Karpas-422 (cell line): ENCODE measurements around the gene CBARP. TPM values are rescaled to one million over a fixed set of nuclear protein-coding genes. Genes with fewer than 3 reads are reported as not detected.

ENCODE experiments used
- DNase-seq: peaks from one replicate; pipeline ENCODE4 v3.0.0-alpha.2; 2015
- H2AFZ ChIP-seq: fragments of 200-600 bp; sonication (generic); 2 replicates; pipeline ENCODE4 v1.6.1; 2014; ENCODE audit warnings: antibody characterized with exemption, low read length, mixed read lengths
- H3K27ac ChIP-seq: fragments of 200-600 bp; sonication (generic); 2 replicates; pipeline ENCODE4 v1.5.1; 2014; ENCODE audit warnings: mild to moderate bottlenecking, low read length, moderate library complexity
- H3K27me3 ChIP-seq: fragments of 200-600 bp; sonication (generic); 2 replicates; pipeline ENCODE4 v1.6.1; 2014; ENCODE audit warnings: low read length, mixed read lengths
- H3K36me3 ChIP-seq: fragments of 200-600 bp; sonication (generic); 2 replicates; pipeline ENCODE4 v1.6.1; 2014; ENCODE audit warnings: low read length, mixed read lengths; ENCODE audit not compliant: insufficient read depth
- H3K4me1 ChIP-seq: fragments of 200-600 bp; sonication (generic); 2 replicates; pipeline ENCODE4 v1.6.1; 2014; ENCODE audit warnings: mild to moderate bottlenecking, low read length, mixed read lengths
- H3K4me2 ChIP-seq: fragments of 200-600 bp; sonication (generic); 2 replicates; pipeline ENCODE4 v1.6.1; 2014; ENCODE audit warnings: low read length, low read depth, mild to moderate bottlenecking; ENCODE audit not compliant: poor library complexity, severe bottlenecking
- H3K4me3 ChIP-seq: fragments of 200-600 bp; sonication (generic); 2 replicates; pipeline ENCODE4 v1.5.1; 2014; ENCODE audit warnings: mild to moderate bottlenecking, antibody characterized with exemption, low read length, mixed read lengths
- H3K79me2 ChIP-seq: fragments of 200-600 bp; sonication (generic); 2 replicates; pipeline ENCODE4 v1.6.1; 2014; ENCODE audit warnings: mild to moderate bottlenecking, low read length, mixed read lengths
- H3K9ac ChIP-seq: fragments of 200-600 bp; sonication (generic); 2 replicates; pipeline ENCODE4 v1.6.0; 2014; ENCODE audit warnings: low read length
- H3K9me2 ChIP-seq: fragments of 200-600 bp; sonication (generic), shearing (Covaris generic); replicated peaks from 2 replicates; pipeline ENCODE4 v1.6.0; 2014; ENCODE audit warnings: mild to moderate bottlenecking, low read length, moderate library complexity; ENCODE audit not compliant: insufficient read depth
- H3K9me3 ChIP-seq: fragments of 300-700, 200-600 bp; sonication (generic); 2 replicates; pipeline ENCODE4 v1.6.1; 2014; ENCODE audit warnings: low read length, mixed read lengths
- H4K20me1 ChIP-seq: fragments of 200-600 bp; sonication (generic); 2 replicates; pipeline ENCODE4 v1.6.1; 2014; ENCODE audit warnings: mild to moderate bottlenecking, antibody characterized with exemption, low read length, low read depth; ENCODE audit not compliant: insufficient read depth
- total RNA-seq: library from RNA; depleted of rRNA; stranded (reverse); fragments of >200 nt; shearing (Covaris generic); gene quantifications from 2 replicates; pipeline ENCODE4 v1.2.3, GENCODE V29; 2014; ENCODE audit warnings: low replicate concordance

Gene CBARP
- total RNA-seq, 1 experiment from 2014 or later, result 1.6 TPM

GRCh38 chr19:1268226-1269064, 30.6 kb upstream of the CBARP start:
- Histone ChIP-seq H3K79me2 (peaks cover 16% of the 10 kb centered on the region), H3K9ac (peak overlapping the region; percentile 29; the same call in 1 of the 2 replicates), H3K4me1 (peaks cover 66% of the 10 kb centered on the region), H4K20me1 (peaks cover 28% of the 10 kb centered on the region), H3K36me3 (peaks cover 21% of the 10 kb centered on the region), H3K4me3 (peak overlapping the region; percentile 28; the same call in 1 of the 2 replicates), H3K27me3 (no peaks in the 10 kb centered on the region), H3K27ac (no peak overlapping the region), H3K9me2 (no peaks in the 10 kb centered on the region), H3K4me2 (peak overlapping the region; percentile 28), H2AFZ (no peak overlapping the region), H3K9me3 (no peaks in the 10 kb centered on the region)
- no peak for DNase-seq

DNA sequence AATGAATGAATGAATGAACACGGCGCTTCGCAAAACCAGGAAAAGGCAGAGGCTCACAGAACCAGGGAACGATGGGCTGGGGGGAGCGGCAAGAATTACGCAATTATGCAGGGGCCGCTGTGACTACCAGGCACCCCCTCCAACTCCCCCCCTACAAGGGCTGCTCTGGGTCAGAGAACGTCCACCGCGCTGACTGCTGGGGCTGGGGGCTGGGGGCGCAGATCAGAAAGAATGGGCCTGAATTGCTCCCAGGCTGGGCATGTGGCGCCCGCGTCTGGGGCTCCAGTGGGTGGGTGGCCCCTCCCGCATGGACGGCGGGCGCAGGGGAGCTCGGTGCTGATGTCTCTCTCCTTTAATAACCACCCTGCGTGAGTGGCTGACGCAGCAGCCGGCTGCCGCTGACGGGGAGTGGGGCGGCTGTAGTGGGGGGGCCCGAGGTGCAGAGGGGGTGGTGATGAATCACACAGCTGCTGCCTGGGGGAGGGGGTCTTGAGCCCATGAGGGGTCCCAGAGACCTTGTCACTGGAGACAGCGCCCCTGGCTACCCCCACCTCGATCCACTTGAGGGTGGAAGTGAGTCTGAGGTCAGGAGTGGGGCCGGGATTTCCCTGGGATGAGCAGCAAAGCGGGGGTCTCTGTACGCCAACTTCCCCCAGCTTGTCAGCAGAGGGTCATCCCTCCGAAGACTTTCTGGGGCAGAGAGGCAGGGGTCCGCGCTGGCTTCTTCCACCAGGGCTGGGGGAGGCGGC, 29.8 kb upstream of the CBARP start:
- no peak overlapping the region for H2AFZ ChIP-seq
- peaks cover 16% of the 10 kb centered on the region for H3K79me2 ChIP-seq
- no peaks in the 10 kb centered on the region for H3K9me3 ChIP-seq
- peaks cover 25% of the 10 kb centered on the region for H4K20me1 ChIP-seq
- H3K9me2 ChIP-seq, result no peaks in the 10 kb centered on the region
- no peak for DNase-seq
- peak overlapping the region; percentile 53; the same call in 1 of the 2 replicates for H3K9ac ChIP-seq
- H3K36me3 ChIP-seq, result peaks cover 19% of the 10 kb centered on the region
- H3K27me3 ChIP-seq, result no peaks in the 10 kb centered on the region
- H3K4me1 ChIP-seq, result peaks cover 74% of the 10 kb centered on the region
- peak overlapping the region; percentile 51; the same call in 1 of the 2 replicates for H3K4me3 ChIP-seq
- H3K27ac ChIP-seq, result no peak overlapping the region
- peak overlapping the region; percentile 66 for H3K4me2 ChIP-seq

DNA sequence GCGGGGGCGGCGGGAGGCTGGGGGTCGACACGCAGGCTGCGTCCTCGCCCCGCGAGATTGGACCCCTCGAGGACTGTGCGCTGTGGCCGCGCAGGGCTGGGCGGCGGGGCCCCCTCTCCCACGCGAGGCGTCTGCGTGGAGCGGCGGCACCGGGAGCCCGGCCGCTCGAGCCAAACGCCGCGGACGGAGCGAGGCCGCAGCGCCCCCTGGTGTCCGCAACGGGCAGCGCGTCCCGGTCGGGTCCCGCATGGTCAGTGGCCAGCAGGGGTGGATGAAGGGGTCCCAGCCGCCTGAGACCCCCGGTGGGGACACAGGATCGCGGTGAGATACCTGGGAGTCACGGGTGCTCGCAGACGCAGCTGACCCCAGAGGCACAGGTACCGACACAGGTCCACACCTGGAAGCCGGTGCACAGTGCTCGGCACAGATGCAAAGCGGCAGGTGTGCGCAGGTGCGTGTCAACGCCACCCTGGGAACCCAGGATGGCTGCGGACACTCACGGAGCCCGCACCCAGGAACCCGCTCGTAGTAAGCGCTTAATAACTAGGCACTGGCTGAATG, 29.2 kb upstream of the CBARP start:
- Histone ChIP-seq H2AFZ (no peak overlapping the region), H3K79me2 (peaks cover 16% of the 10 kb centered on the region), H3K4me3 (peak overlapping the region; percentile 51), H3K4me1 (peaks cover 80% of the 10 kb centered on the region), H3K27me3 (no peaks in the 10 kb centered on the region), H3K4me2 (peak overlapping the region; percentile 66), H3K9ac (peak overlapping the region; percentile 53), H4K20me1 (peaks cover 24% of the 10 kb centered on the region), H3K36me3 (peaks cover 12% of the 10 kb centered on the region), H3K9me2 (no peaks in the 10 kb centered on the region), H3K9me3 (no peaks in the 10 kb centered on the region), H3K27ac (peak overlapping the region; percentile 90)
- peak; percentile 83 for DNase-seq

DNA sequence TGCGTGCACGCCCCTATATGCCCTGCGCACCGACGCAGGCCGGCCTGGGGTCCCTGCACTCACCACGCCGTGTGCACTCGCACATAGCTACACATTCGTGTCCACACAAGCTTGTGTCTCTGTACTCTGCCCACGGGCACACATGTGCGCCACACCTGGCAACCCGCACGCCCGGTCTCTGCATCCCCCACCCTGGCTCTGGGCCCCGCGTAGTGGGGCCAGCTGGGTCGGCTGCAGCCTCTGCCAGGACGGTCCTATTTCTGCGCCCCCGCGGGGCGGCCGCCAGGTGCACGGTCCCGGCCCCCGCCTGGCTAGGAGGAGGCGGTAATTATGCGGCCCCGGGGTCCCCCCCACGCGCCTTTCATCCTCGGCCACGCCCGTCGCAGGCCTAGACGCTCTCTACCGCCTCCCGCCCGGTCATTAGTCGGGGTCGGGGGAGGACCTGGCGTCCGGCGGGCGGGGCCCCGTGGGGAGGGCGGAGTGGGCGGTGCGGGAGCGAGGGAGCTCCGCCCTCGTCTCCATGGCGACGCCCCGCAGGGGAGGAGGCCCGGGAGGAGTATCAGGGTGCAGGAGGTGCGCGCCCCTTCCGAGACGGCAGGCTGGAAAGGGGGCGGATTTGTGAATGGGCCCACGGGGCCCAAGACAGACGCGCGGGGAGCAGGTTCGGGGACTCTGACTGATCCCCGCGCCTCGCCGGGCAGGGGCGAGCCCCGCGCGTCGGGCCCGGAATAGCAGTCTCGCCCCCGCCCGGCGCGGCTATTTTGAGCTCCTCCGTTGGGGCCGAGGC, 28.5 kb upstream of the CBARP start:
- Histone ChIP-seq H3K9ac (peak overlapping the region; percentile 53), H3K9me3 (no peaks in the 10 kb centered on the region), H3K9me2 (no peaks in the 10 kb centered on the region), H4K20me1 (peaks cover 18% of the 10 kb centered on the region), H3K27ac (peak overlapping the region; percentile 90), H3K4me1 (peaks cover 84% of the 10 kb centered on the region), H3K4me2 (peak overlapping the region; percentile 66), H3K4me3 (peak overlapping the region; percentile 51), H3K27me3 (no peaks in the 10 kb centered on the region), H2AFZ (no peak overlapping the region), H3K79me2 (peaks cover 16% of the 10 kb centered on the region), H3K36me3 (peaks cover 7% of the 10 kb centered on the region; the same call in 1 of the 2 replicates)
- peak; percentile 97 for DNase-seq

DNA sequence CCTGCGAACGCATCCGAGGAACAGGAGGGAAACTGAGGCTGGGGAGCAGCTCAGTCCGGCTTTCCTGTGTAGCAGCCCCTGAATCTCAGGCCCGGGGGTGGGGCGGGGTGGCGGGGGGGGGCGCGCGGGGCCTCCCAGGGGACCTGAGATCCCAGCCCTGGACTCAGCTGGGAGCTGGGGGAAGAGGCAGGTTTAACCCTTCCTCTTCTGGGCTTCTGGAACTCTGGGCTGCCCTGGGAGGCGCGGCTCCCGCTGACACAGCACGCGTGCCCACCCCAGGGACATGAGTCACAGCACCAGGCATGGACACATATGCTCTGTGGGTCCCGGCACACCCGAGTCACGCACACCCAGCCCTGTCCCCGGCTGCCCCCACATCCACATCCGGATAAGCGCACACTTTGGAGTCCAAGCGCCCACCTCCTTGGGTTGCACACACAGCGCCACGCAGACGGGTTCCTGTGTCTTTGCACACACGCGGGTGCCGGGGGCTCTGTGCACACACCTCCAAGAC, 27.9 kb upstream of the CBARP start:
- Histone ChIP-seq H4K20me1 (peaks cover 11% of the 10 kb centered on the region), H3K27me3 (no peaks in the 10 kb centered on the region), H3K36me3 (peaks cover under 1% of the 10 kb centered on the region; the same call in 1 of the 2 replicates), H3K4me2 (peak overlapping the region; percentile 66), H3K9me3 (no peaks in the 10 kb centered on the region), H3K9me2 (no peaks in the 10 kb centered on the region), H3K4me3 (peak overlapping the region; percentile 51), H3K27ac (peak overlapping the region; percentile 90), H3K79me2 (peaks cover 12% of the 10 kb centered on the region), H3K9ac (peak overlapping the region; percentile 66), H2AFZ (no peak overlapping the region), H3K4me1 (peaks cover 77% of the 10 kb centered on the region)
- no peak for DNase-seq

- H3K9ac ChIP-seq, result peak overlapping the region; percentile 66
- peak overlapping the region; percentile 90 for H3K27ac ChIP-seq
- peak overlapping the region; percentile 53 for H3K4me2 ChIP-seq
These were observed 27.2 kb upstream of the CBARP start for GRCh38 chr19:1264801-1265614.

DNA sequence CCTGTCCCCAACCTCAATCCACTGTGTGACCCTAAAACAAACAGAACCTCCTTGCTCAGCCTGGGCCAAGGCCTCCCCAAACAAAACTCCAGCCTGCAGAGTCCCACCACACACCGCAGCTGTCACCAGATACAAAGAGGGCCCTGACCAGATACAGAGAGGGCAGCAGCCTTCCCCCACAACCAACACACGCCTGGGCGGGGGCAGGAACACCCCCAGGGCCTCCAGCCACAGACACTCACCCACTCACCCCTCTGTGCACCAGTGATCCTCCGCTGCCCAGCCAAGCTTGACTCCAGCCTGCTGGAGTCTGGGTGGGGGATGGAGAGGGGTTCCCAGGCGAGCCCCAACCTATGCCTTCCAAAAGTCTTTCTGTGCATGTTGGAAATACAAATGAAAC, 25.4 kb upstream of the CBARP start:
- Histone ChIP-seq H4K20me1 (no peaks in the 10 kb centered on the region; the same call in 1 of the 2 replicates), H3K79me2 (no peaks in the 10 kb centered on the region), H3K27me3 (no peaks in the 10 kb centered on the region), H3K9ac (peak overlapping the region; percentile 84), H3K36me3 (no peaks in the 10 kb centered on the region), H2AFZ (no peak overlapping the region), H3K9me3 (no peaks in the 10 kb centered on the region), H3K4me1 (peaks cover 85% of the 10 kb centered on the region), H3K4me3 (peak overlapping the region; percentile 79; the same call in 1 of the 2 replicates), H3K9me2 (no peaks in the 10 kb centered on the region), H3K27ac (peak overlapping the region; percentile 88), H3K4me2 (peak overlapping the region; percentile 84)
- no peak for DNase-seq

More at GRCh38 chr19:1264801-1265614, 27.2 kb upstream of the CBARP start:
- DNase-seq, result peak; percentile 82
- Histone ChIP-seq H3K79me2 (peaks cover 5% of the 10 kb centered on the region), H3K4me1 (peaks cover 77% of the 10 kb centered on the region), H2AFZ (no peak overlapping the region), H3K9me2 (no peaks in the 10 kb centered on the region), H4K20me1 (peaks cover 4% of the 10 kb centered on the region; the same call in 1 of the 2 replicates), H3K27me3 (no peaks in the 10 kb centered on the region), H3K36me3 (no peaks in the 10 kb centered on the region), H3K4me3 (peak overlapping the region; percentile 49; the same call in 1 of the 2 replicates), H3K9me3 (no peaks in the 10 kb centered on the region)
